Fibroblast of skin of scalp (primary cell): ENCODE measurements around the gene SPATS1.
"Not testable (repeated sequence)": the region's sequence is repeated elsewhere in the genome, so short reads cannot be mapped to it uniquely, and the experiment has no call there.

ENCODE experiments used
- DNase-seq: peaks from one replicate; pipeline ENCODE4 v3.0.0-alpha.2; 2013

SPATS1 gene

GRCh38 chr6:44346818-44347217 is 4.4 kb downstream of the SPATS1 start:
- not testable (repeated sequence) for DNase-seq

DNA sequence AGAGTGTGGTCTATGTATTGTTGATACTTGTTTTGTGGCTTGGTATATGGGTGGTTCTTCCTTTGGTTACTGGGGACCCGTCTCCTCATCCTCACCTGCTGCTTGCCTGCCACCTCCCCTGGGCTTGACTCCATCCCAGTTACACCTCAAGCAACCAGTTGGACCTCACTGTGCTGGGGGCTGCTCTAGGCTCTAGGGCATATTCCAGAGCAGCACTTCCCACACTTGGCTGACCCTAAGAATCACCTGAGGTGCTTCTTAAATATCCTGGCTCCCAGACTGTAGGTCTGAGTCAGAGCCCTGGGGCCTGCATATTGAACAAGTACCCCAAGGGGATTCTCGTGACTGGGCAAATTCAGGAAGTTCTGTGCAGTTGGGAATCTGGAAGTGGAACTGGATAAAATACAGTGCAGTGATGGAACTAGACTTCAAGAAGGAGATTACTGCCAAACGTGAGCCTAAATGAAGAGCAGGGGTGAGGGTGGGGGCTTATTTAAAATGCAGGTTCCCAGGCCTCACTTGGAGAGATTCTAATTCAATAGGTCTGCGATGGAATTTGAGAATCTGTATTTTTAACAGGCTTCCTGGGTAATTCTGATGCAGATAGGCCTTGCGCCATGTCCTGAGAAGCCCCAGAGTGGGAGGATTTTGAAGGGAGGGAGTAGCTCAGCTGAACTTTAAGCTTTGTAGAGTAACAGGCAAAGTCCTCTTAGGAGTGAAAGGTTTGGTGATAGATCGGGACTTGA is 7.6 kb downstream of the SPATS1 start:
- DNase-seq = no peak

- not testable (repeated sequence) for DNase-seq
These were observed 8.2 kb downstream of the SPATS1 start for GRCh38 chr6:44350650-44350994.

DNA sequence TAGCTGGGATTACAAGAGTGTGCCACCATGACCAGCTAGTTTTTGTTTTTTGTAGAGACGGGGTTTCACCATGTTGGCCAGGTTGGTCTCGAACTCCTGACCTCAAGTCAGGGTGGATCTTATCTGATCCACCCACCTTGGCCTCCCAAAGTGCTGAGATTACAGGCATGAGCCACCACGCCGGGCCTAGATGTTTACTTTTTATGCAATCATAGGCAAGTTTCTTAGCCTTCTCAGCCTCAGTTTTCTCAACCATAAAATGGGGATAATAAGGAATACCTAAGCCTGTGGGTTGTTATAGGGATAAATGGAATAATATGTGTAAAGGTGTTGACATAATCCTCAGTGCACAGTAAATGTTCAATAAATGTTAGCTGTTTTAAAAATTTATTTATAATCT is 9.8 kb downstream of the SPATS1 start:
- no peak for DNase-seq

DNA sequence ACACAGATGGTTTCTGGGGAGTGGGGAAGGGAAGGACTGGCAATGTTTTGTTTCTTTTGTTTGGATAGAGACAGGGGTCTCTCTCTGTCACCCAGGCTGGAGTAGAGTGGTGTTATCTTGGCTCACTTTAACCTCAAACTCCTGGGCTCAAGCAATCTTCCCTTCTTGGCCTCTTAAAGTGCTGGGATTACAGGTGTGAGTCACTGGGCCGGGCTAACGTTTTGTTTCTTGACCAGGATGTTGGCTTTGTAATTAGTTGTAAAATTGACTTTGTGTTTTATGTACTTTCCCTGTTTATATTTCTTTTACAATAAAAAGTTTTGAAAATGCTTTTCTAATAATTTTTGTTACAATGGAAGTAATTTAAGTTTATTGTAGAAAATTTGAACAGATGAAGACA is 10.9 kb downstream of the SPATS1 start:
- DNase-seq = no peak

- DNase-seq = no peak
These were observed 13.2 kb downstream of the SPATS1 start for GRCh38 chr6:44355640-44356039.

- no peak for DNase-seq
These were observed 14.0 kb downstream of the SPATS1 start for GRCh38 chr6:44356487-44356886.

DNA sequence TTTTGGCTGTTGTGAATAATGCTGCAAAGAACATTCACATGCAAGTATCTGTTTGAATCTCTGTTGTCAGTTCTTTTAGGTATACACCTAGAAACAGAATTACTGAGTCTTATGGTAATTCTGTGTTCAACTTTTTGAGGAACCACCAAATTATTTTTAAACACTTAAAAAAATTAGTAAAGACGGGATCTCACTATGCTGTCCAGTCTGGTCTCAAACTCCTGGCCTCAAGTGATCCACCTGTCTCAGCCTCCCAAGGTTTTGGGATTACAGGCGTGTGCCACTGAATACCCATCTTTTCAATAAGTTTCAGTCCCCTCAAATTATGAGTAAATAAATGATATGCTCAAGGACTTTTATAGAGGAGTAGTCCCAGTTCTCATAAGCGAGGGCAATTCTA is 17.5 kb downstream of the SPATS1 start:
- no peak for DNase-seq

GRCh38 chr6:44361947-44362346 is 19.5 kb downstream of the SPATS1 start:
- no peak for DNase-seq

DNA sequence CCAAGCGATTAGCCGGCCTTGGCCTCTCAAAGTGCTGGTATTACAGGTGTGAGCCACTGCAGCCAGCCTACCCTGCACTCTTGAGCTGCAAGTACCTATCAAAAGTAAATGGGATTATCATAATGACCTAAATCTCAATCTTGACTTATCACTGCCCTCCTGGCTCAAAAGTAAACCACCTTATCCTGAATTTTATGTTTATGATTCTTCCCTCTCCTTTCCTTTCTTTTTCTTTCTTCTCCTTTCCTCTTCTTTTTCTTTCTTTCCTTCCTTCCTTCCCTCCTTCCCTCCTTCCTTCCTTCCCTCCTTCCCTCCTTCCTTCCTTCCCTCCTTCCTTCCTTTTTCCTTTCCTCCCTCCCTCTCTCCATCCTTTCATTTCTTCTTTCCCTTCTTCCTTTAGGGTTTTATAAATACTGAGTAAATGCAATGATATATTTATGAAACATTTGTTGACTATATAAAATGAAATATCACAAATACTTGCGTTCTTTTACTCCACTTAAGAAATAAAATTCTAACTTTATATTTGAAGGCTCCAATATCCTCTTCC is 21.0 kb downstream of the SPATS1 start:
- no peak for DNase-seq

DNA sequence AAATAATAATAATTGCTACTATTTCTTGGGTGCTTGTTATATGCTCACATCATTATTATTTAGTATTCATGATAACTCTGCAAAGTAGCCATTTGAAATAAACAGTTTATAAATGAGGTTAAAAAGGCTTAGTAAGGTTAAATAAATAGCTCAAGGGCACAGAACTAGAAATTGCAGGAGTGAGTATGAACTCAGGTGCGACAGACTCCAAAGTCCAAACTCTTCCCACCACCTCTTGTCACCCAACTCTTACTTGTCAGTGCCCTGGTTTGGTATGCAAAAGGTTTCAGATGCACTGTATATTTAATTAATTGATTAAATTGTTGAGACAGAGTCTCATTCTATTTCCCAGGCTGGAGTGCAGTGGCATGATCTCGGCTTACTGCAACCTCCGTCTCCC is 24.3 kb downstream of the SPATS1 start:
- no peak for DNase-seq

- no peak for DNase-seq
These were observed 25.2 kb downstream of the SPATS1 start for GRCh38 chr6:44367681-44368080.

GRCh38 chr6:44373051-44373450 is 30.6 kb downstream of the SPATS1 start:
- no peak for DNase-seq

DNA sequence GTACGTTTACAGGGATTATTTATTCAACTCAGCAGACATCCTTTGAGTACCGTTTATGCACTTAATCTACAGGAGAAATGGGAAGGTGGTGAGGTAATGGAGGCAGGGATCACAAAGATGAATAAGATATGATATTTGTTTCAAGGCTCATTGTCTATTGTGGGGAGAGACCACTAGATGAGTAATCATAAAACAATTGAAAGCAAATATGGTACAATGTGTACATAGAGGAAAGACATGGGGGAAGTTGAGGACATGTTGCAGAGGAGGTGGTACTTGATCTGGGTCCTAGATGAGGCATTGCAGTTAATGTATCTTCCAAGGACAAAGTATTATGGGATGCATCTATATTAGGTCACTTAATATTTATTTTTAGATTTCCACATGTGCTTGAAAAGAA is 31.3 kb downstream of the SPATS1 start:
- no peak for DNase-seq

DNA sequence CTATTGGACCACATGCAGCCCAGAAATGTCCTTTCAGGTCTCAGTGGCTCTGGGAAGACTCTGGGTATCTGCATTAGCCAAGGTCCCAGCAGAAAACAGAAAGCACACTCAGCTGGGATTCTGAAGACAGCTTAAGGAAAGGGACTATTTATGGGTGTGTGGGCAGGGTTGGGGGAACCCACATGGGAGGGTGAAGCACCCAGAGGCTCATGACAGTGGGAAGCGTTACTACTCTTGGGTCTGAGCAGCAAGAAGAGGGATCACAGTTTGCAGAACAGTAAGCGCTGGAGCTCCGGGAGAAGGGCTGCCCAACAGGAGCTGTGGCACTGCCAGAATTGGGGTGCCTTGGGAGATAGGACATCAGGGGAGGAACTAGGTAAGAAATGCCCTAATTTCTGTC is 32.6 kb downstream of the SPATS1 start:
- no peak for DNase-seq

GRCh38 chr6:44377484-44377883 is 35.0 kb downstream of the SPATS1 start:
- DNase-seq = no peak

DNA sequence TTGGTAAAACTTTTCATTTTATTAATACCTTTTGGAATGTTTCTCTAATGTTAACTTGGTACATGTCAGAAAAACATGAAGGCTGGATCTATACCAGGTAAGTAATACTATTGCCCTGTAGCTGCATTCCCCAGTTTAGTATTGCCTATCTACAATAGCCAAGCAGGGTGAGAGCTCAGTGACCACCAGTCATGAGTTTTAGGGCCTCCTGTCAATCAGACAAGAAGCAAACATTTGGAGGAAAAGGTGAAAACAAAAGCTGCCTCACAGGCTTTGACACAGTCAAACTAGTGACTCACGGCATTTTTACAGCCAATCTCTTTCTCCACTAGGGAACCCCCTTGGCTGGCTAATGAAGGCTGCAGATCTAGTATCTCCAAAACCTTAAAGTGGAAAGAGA is 35.5 kb downstream of the SPATS1 start:
- no peak for DNase-seq

DNA sequence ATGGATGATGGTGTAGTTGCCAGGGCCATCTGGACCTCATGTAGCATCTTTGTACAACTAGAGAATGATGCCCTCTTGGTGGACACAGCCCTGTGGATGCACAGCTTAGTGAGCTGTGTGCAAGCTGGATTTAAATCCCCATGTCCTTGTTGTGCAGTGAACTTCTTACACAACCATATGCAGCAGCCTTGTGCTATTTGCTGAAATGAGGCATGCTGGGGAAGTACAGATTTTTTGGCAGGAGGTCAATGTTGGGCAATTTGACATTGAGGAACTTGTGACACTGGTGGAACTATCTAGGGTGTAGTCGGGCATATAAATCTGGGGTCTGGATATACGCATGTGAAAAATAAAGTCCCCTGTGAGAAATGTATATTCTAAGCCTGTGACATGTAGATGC is 39.3 kb downstream of the SPATS1 start:
- no peak for DNase-seq

GRCh38 chr6:44386364-44386928 is 44.0 kb downstream of the SPATS1 start:
- peak; percentile 42 for DNase-seq

DNA sequence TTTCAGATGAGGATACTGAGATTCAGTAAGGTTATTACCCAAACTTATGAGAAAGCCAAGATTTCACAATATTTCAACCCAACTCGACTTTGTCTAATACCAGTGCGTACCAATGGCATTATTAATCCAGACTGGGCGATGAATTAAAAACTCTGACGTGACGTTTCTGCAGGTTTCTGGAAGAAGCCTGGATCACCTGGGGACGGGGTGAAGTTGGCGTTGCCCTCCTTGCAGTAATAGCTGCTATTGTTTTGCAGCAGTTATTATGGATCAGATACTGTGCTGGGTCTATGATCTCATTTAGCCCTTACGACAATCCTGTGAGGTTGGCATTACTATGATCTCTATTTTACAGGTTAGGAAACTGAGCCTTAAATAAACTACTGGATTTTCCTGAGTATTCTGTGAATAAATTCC is 44.5 kb downstream of the SPATS1 start:
- DNase-seq = no peak

DNA sequence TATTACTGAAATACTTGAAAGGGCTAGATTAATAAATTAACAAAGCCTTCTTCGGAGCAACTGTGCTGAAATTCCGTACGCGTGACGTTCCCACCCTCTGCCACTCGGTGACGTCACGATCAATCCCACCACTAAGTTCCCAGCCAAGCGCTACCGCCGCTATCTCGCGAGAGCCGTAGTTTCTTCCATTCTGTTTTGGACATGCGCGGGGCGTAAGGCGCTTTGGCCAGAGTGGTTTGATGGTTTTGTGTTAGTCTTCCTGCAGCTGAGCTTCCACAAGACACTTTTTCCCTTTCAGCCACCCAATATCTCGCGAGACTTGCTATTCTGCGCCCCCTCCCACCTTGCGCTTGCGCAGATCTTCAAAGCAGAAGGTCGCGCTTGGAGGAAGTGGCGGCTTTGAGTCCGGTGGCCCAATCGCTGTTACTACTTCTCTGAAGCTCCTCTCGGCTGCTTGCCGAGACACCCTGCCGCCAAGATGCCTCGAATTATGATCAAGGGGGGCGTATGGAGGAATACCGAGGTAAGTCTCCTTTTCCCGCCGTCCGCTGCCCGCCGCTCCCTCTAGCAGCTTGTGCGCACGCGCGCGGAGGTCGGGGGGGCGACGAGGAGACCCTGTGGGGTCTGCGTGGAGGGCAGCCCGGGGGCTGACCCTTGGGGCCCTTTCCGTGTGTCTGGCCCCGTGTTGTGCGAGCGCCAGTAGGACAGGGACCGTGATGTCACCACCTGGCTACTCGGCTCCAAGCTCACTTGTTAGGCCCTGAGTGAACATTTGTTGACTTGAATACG is 45.1 kb downstream of the SPATS1 start, which contains the start of gene CDC5L:
TSS of gene CDC5L (plus strand) at position 361 of the 789 bp plus-strand sequence. CDS start at position 479, 118 bp downstream.
- DNase-seq = peak; percentile 100

GRCh38 chr6:44388135-44388487 is 45.7 kb downstream of the SPATS1 start:
- no peak for DNase-seq

DNA sequence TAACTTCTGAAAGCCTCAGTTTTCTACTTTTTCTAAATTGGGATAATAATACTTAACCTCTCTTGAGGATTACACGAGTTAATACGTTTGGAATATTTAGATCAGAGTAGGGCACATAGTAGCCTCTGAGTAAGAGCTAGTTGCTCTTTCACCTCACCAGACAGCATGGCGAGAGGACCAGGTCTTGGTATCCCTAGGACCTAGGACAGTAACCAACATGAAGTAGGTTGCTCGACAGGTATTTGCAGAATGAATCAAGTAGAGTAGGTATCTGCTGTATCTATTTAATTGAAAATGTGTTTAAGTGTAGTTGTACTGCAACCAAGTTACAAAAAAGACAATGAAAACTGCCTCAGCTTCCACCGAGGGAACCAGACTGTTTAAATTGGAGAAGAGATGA is 46.4 kb downstream of the SPATS1 start:
- DNase-seq = no peak
